HL-60 (cell line): Measurements from ENCODE around the gene ATRN.

ENCODE experiments used
- GABPA ChIP-seq: IDR thresholded peaks from 2 replicates; pipeline ENCODE4 v1.6.1; 2012; ENCODE audit warnings: low read depth
- POLR2AphosphoS5 ChIP-seq: IDR thresholded peaks from 2 replicates; pipeline ENCODE4 v1.6.1; 2012; ENCODE audit warnings: low read depth
- TF ChIP-seq, protein P1 (sequence below): IDR thresholded peaks from one replicate; pipeline ENCODE4 v1.5.1; 2011; ENCODE audit warnings: low read length, control low read depth, inconsistent platforms; ENCODE audit not compliant: insufficient read depth

DNA sequence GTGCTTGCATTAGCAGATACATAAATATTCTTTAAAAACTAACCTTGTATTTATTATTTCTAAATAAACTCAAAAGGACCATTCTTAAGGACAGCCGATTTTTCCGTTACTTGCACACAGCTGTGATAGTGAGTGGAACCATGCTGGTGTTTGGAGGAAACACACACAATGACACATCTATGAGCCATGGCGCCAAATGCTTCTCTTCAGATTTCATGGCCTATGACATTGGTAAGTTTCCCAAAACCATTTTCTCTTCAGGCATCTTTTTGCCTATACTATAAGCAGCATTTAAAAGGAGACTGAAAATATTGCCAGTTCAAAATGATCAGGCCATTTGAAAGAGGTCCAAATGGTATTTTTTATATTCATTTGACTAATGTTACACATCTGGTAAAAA, 92.3 kb downstream of the ATRN start:
- TF ChIP-seq, protein P1, sequence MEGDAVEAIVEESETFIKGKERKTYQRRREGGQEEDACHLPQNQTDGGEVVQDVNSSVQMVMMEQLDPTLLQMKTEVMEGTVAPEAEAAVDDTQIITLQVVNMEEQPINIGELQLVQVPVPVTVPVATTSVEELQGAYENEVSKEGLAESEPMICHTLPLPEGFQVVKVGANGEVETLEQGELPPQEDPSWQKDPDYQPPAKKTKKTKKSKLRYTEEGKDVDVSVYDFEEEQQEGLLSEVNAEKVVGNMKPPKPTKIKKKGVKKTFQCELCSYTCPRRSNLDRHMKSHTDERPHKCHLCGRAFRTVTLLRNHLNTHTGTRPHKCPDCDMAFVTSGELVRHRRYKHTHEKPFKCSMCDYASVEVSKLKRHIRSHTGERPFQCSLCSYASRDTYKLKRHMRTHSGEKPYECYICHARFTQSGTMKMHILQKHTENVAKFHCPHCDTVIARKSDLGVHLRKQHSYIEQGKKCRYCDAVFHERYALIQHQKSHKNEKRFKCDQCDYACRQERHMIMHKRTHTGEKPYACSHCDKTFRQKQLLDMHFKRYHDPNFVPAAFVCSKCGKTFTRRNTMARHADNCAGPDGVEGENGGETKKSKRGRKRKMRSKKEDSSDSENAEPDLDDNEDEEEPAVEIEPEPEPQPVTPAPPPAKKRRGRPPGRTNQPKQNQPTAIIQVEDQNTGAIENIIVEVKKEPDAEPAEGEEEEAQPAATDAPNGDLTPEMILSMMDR: no peak
- no peak for TF ChIP-seq GABPA
- no peak for TF ChIP-seq POLR2AphosphoS5
